Stimulated activated CD4-positive, alpha-beta T cell treated with anti-CD3 and anti-CD28 coated beads, Interleukin-12 subunit alpha, Interleukin-12 subunit beta, amount 100 ng/mL, for 4 hours (primary cell): ENCODE measurements around the gene STX17.
"Not testable (repeated sequence)": the region's sequence is repeated elsewhere in the genome, so short reads cannot be mapped to it uniquely, and the experiment has no call there.

Source experiments
- DNase-seq: peaks from one replicate; pipeline ENCODE4 v3.0.0-alpha.2; 2020

STX17 gene

GRCh38 chr9:99906403-99907207 lies at the start of gene STX17:
Gene STX17, plus strand, starts transcription at chr9:99906654. Its CDS starts 8,586 bp downstream, at chr9:99915240.
- DNase-seq = peak; percentile 81

GRCh38 chr9:99857576-99857975 lies 48.9 kb upstream of the STX17 start:
- DNase-seq = not testable (repeated sequence)

GRCh38 chr9:99858087-99858486 lies 48.4 kb upstream of the STX17 start:
- DNase-seq = no peak

- DNase-seq = no peak
Measured at GRCh38 chr9:99859243-99859980, 47.0 kb upstream of the STX17 start.

GRCh38 chr9:99860266-99860665 lies 46.2 kb upstream of the STX17 start:
- no peak for DNase-seq

GRCh38 chr9:99863955-99864354 lies 42.5 kb upstream of the STX17 start:
- no peak for DNase-seq

GRCh38 chr9:99866398-99866797 lies 40.1 kb upstream of the STX17 start:
- no peak for DNase-seq

- no peak for DNase-seq
Measured at GRCh38 chr9:99867536-99867935, 38.9 kb upstream of the STX17 start.

GRCh38 chr9:99867968-99868367 lies 38.5 kb upstream of the STX17 start:
- no peak for DNase-seq

- no peak for DNase-seq
Measured at GRCh38 chr9:99868845-99869244, 37.6 kb upstream of the STX17 start.

GRCh38 chr9:99870126-99870525 lies 36.3 kb upstream of the STX17 start:
- DNase-seq = no peak

GRCh38 chr9:99873531-99873930 lies 32.9 kb upstream of the STX17 start:
- no peak for DNase-seq

- DNase-seq = no peak
Measured at GRCh38 chr9:99873943-99874584, 32.4 kb upstream of the STX17 start.

GRCh38 chr9:99876190-99876589 lies 30.3 kb upstream of the STX17 start:
- DNase-seq = no peak

- no peak for DNase-seq
Measured at GRCh38 chr9:99878651-99879050, 27.8 kb upstream of the STX17 start.

- DNase-seq = no peak
Measured at GRCh38 chr9:99881769-99882168, 24.7 kb upstream of the STX17 start.

- no peak for DNase-seq
Measured at GRCh38 chr9:99885747-99886146, 20.7 kb upstream of the STX17 start.

GRCh38 chr9:99889120-99889519 lies 17.3 kb upstream of the STX17 start:
- DNase-seq = no peak

- no peak for DNase-seq
Measured at GRCh38 chr9:99894826-99895225, 11.6 kb upstream of the STX17 start.

GRCh38 chr9:99895510-99895909 lies 10.9 kb upstream of the STX17 start:
- no peak for DNase-seq

- no peak for DNase-seq
Measured at GRCh38 chr9:99896119-99896518, 10.3 kb upstream of the STX17 start.

GRCh38 chr9:99903393-99903792 lies 3.1 kb upstream of the STX17 start:
- DNase-seq = no peak

- DNase-seq = no peak
Measured at GRCh38 chr9:99905833-99906402, 536 bp upstream of the STX17 start.

- no peak for DNase-seq
Measured at GRCh38 chr9:99907208-99907532, 716 bp downstream of the STX17 start.
